Stomach (tissue), 4 donors: ENCODE results near the gene TRAF3.

Experiments used
- CTCF ChIP-seq, 7 experiments: fragments of 450-650 bp in 4 of 7; fragments of 200-600 bp in 3 of 7; sonication (generic) in 3 of 7; IDR thresholded peaks; one replicate each; pipeline ENCODE4 v1.5.1; 2016 to 2019; ENCODE audit warnings: antibody characterized with exemption in 7 of 7, control low read depth in 2 of 7, mild to moderate bottlenecking in 1 of 7
- EP300 ChIP-seq: sonication (generic); formaldehyde crosslinking; IDR thresholded peaks from one replicate; pipeline ENCODE4 v1.6.1; 2017; ENCODE audit warnings: antibody characterized with exemption
- POLR2A ChIP-seq, 4 donors: fragments of 450-650 bp; IDR thresholded peaks; one replicate each; pipeline ENCODE4 v1.6.1; 2016; ENCODE audit warnings: antibody characterized with exemption in 4 of 4, control low read depth in 2 of 4, mild to moderate bottlenecking in 1 of 4, moderate library complexity in 1 of 4

GRCh38 chr14:102771144-102771543 lies 6.1 kb upstream of the TRAF3 start:
- no peak for TF ChIP-seq CTCF (IDR thresholded peaks at IDR 0.05)
- no peak for TF ChIP-seq EP300
- TF ChIP-seq POLR2A (IDR thresholded peaks at IDR 0.05): no peak
